COR-L47 (cell line): ENCODE results near the gene TM9SF1.

Experiments
- DNase-seq: peaks from one replicate; lab custom pipeline; 2025; lab: John Stamatoyannopoulos, UW

The TM9SF1 gene

DNA sequence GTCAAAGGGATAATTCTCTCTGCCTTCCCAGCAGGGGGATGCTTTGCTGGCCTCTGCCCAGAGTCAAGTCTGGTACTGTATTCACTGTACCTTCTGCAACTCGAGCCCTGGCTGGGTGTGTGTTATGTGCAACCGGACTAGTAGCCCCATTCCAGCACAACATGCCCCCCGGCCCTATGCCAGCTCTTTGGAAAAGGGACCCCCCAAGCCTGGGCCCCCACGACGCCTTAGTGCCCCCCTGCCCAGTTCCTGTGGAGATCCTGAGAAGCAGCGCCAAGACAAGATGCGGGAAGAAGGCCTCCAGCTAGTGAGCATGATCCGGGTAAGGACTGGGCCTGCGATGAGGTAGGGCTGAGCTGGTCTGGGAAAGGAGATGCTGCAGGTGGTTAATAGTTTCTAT is 44.7 kb downstream of the TM9SF1 start:
- no peak for DNase-seq

DNA sequence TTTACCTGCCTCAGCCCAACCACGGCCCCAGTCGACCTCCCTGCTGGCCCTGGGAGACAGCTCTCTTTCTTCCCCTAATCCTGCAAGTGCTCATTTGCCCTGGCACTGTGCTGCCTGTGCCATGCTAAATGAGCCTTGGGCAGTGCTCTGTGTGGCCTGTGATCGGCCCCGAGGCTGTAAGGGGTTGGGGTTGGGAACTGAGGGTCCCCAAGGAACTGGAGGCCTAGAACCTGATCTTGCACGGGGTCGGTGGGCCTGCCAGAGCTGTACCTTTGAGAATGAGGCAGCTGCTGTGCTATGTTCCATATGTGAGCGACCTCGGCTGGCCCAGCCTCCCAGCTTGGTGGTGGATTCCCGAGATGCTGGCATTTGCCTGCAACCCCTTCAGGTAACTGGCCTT is 45.2 kb downstream of the TM9SF1 start:
- DNase-seq: no peak

DNA sequence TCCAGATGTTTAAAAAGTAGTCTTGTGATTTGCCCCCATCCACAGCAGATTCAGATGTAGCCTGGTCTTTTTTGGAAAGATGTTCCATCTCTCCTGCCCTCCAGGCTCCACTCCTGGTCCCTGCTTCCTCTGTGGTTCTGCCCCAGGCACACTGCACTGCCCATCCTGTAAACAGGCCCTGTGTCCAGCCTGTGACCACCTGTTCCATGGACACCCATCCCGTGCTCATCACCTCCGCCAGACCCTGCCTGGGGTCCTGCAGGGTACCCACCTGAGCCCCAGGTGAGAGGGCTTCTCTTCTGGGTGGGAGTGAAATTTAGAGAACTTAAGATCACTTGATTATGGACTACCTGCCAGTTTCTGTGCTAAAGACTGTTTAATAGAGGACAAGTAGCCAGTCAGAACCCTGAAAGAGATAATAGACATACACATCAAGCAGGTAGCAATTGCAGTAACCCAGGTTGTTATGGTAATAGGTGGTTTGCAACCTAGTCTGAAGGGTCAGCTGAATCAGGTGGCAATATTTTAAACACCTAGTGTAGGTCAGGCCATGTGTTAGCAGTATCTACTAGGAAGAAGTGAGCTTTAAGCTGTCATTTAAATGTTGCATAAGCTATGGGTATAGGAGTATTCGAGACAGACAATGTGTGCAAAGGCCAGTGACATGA is 45.8 kb downstream of the TM9SF1 start:
- no peak for DNase-seq

DNA sequence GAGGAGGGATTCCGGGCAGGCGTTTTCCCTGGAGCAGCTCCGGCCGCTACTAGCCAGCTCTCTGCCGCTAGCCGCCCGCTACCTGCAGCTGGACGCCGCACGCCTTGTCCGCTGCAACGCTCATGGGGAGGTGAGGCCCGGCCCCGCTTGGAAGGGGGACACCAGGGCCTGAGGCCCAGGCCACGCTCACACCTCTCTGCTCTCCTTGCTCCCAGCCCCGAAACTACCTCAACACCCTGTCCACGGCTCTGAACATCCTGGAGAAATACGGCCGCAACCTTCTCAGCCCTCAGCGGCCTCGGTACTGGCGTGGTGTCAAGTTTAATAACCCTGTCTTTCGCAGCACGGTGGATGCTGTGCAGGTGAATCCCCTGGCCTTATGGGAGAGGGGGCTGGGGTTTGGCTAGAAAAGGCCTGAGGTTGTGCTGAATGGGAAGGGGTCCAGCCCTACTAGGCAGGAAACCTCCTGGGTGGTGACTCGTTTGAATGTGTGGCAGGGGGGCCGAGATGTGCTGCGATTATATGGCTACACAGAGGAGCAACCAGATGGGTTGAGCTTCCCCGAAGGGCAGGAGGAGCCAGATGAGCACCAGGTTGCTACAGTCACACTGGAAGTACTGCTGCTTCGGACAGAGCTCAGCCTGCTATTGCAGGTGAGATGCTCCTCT is 47.3 kb downstream of the TM9SF1 start:
- no peak for DNase-seq

DNA sequence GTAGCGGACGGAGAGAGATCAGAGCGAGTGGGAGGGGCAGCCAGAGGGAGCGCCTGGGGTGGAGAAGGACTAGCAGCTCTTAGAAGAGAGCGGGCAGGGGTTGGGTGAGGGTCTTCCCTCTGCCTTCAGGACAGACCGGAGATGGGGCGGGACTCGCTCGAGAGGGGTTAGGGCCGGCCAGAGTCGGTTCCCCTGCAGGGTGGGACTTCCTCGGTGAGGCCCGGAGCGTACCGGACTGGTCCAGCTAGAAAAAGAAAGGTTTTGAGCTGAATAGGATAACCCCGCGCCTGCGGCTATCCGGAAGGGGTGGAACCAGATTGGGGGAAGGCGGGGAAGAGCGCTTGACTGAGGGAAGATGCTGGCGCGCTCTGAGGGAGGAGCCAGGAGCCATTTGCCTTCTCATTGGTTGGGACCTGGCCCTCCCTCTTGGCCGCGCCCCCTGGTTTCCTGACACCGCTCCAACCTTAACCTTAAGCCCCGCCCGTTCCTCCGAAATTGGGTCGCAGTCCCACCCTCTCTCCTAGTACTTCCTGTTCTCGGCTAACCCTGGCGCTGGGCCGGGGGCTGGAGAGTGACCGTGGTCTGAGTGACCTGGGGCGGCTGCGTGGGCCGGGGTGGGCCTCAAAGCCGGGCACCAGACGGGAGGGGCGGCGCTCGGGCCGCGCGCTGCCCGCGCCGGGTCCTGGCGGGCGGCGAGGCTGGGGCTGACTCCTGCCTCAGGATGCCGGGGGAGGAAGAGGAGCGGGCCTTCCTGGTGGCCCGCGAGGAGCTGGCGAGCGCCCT is 48.1 kb downstream of the TM9SF1 start, which contains the start of gene RNF31:
RNF31 (plus strand) TSS at position 521 of the 783 bp plus-strand sequence; CDS start at position 722, 201 bp downstream.
- DNase-seq: peak; percentile 98

DNA sequence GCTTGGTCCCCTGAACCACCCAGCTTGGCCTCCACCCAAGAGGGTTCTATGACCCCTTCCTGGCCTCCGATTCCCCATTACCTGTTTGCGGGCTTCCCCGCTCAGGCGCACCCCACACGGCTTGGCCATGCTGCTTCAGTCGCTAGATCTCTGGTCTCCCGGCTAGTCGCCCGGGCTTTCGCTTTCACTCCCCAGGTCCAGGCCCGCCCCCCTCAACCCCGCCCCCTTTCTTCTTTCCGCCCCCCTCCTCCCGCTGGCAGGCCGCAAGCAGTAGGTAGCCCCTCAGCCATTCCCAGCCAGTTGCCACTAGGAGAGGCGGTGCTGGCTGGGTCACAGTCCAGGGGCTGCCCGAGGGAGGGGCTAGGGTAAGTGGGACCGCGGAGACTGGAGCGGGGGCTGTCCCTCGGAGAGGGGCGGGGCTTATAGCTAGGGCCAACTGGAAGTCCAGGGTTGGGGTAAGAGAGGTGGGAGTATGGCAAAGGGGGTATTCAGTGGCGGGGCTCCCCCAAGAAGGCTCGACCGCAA is 48.7 kb downstream of the TM9SF1 start, which contains the start of gene PSME2:
PSME2 (minus strand) TSS at position 158 of the 525 bp plus-strand sequence; CDS start at position 129, 29 bp downstream.
- peak; percentile 98 for DNase-seq

DNA sequence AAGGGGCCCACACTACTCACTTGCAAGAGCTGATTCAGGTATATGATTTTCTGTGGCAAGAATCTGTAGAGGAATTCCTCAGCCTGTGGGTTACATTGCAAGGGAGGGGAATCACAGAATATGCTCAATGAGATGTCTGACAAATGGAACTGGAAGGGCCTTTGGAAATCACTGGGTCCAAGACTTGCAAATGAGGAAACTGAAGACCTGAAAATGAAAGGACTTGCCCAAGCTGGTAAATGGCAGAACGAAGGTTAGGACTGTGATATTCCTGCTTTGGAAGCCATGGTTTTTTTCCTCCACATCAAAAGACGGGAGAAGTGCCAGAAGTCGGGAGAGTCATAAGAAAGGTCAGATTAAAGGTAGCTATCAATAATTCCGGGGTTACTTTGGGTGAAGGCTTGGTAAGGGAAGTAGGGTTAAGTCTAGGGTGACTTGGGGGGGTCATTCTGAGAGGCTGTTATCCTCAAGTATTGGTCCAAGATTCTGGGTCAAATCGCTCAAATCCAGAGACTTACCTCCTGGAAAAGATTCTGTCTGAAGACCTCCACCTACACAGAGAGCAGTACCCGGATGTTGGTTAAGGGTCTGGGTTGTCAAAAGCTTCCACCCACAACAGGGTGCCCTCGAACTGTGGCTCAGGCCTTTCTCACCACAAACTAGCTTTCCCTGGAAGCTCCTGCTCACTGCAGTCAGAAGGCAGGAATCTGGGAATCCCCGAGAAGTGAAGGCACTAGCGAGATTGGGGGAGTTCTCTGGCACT is 49.4 kb downstream of the TM9SF1 start:
- no peak for DNase-seq

DNA sequence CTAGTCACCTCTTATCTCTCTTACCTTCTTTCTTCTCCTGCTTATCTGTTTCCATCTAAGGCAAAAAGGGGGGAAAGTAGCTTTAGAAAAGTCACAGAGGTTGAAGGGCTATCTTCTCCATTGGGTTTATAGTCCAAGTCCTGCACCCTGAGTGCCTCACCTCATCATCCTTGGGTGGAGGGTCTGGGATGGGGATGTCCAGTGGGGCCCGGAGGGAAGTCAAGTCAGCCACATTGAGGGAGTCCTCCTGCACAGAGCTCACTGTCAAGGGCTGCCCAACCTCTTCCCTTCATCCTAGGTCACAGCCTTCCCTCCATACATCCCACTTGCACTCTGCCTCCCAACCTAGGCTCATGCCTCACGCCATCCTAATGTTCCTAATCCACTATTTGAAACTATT is 50.0 kb downstream of the TM9SF1 start:
- DNase-seq: no peak

DNA sequence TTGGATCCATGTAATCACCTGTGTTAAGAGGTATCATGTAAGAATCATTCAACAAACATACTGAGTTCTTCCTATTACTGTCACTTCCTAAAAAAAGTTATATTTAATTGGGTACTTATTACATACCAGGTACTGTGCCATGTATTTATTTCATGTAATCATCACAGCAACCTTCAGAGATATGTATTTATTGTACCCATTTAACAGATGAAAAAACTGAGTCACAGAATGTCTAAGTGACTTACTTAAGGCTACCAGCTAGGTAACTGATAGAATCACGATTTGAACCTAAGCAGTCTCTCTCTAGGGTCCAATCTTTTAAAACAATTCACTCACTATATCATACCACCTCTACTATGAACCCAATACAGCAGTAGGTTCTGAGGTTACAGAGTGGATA is 50.8 kb downstream of the TM9SF1 start:
- DNase-seq: no peak

DNA sequence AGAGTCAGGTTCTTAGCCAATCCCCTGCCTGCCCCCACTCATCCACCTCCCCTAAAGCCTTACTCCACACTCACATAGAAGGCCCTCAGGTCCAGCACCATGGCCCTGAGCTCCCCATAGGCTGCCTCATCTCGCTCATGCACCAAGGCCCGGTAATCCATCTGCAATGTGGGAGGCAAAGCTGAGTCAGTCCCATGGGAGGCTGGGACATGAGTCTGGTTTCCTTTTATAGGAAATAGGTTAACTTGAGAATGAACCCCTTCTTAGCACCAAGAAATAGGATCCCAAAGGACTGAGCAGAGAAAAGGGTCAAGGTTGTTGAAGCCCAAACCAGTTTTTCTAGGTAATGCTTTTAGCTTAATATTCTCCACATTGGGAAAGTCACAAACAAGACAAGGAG is 51.7 kb downstream of the TM9SF1 start:
- DNase-seq: no peak

DNA sequence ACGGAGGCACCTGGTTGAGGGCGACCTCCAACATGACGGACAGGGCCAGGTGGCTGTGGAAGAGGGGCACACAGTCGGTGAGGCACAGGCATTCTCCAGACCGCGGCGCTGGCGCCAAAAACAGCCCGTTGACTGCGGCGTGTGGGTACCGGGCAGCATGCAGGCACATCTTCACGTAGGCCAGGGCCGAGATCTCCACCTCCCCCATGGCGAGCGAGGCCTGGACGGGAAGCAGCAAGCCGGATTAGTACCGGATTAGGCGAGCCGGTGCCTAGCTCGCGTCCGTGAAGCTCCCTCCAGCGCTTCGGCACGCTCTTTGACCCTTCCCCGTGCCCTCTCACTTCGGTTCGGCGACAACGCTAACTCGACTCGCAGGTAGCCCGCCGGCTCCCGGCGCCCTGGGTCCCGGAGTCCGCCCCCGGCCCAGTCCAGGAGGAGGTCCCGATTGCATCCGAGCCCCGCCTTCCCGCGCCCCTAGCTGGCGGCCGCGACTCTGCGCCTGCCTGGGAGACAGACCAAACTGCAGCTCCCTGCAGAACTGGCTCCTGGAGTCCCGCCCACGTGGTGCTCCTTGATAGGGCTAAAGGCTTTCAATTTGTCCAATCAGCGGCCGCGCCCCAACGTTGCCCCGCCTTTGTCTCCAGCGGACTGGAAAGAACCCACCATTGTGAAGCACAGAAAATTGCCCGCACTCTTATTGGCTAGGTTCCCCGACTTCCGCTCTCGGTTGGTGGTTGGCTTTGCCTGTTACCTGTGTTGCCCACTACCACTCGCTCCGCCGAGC is 54.0 kb downstream of the TM9SF1 start, which contains the start of gene EMC9:
EMC9 (minus strand) TSS at position 495 of the 784 bp plus-strand sequence; CDS start at position 208, 287 bp downstream.
- DNase-seq: peak; percentile 100

DNA sequence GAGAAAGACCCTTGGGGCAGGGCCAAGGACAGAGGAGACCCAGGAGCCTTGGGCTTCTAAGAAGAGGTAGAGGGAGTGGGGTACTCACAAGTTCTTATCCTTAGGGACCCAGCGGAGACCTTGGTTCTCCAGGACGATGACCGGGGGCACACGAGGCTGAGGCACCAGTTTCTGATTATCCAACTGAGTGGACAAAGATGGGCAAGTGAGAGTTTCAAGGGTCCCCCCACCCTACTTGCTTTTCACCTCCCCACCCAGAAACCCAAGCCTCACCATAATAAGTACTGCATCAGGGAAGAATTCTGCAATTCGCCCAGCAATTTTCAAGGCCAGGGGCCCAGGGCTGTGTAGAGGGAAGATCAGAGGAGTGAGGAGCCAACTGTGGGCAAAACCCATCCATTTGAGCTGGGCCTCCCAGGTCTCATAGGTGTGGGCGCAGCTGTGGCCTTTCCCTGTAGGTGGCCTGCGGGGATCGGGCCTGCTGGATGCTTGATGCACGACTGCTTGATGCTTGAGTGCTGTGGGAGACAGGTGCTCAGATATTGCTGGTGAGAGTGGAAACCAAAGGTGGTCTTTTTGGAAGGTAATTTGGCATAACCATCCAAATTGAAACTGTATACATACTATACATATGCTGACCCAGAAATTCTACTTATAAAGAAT is 55.8 kb downstream of the TM9SF1 start:
- DNase-seq: no peak
